Fibroblast of gingiva (primary cell): Measurements from ENCODE around the gene APEH.

Experiments
- DNase-seq: peaks from one replicate; pipeline ENCODE4 v3.0.0-alpha.2; 2011; ENCODE audit warnings: low read depth

Gene APEH

GRCh38 chr3:49714728-49715550 is 40.8 kb downstream of the APEH start:
- no peak for DNase-seq

GRCh38 chr3:49715611-49716121 is 41.5 kb downstream of the APEH start:
- DNase-seq, result no peak

- DNase-seq, result no peak
Measured at GRCh38 chr3:49716169-49716568, 42.0 kb downstream of the APEH start.

GRCh38 chr3:49716691-49717210 is 42.6 kb downstream of the APEH start:
- DNase-seq, result no peak

GRCh38 chr3:49717211-49717958 is 43.2 kb downstream of the APEH start:
- no peak for DNase-seq

- no peak for DNase-seq
Measured at GRCh38 chr3:49717959-49718857, 44.1 kb downstream of the APEH start.

GRCh38 chr3:49718858-49719213 is 44.7 kb downstream of the APEH start:
- DNase-seq, result no peak

- peak; percentile 90 for DNase-seq
Measured at GRCh38 chr3:49719214-49719884, 45.2 kb downstream of the APEH start, which contains the start of gene AMIGO3. TSS of gene AMIGO3 (minus strand) at chr3:49719684. CDS start at chr3:49719465, 219 bp downstream.

- DNase-seq, result no peak
Measured at GRCh38 chr3:49720855-49721595, 46.9 kb downstream of the APEH start.

GRCh38 chr3:49721596-49721895 is 47.4 kb downstream of the APEH start:
- DNase-seq, result no peak

- no peak for DNase-seq
Measured at GRCh38 chr3:49721896-49722781, 48.0 kb downstream of the APEH start.

GRCh38 chr3:49722896-49723295 is 48.7 kb downstream of the APEH start:
- DNase-seq, result no peak

GRCh38 chr3:49723296-49723627 is 49.1 kb downstream of the APEH start:
- no peak for DNase-seq

GRCh38 chr3:49723628-49724551 is 49.7 kb downstream of the APEH start, which contains the start of gene GMPPB:
TSS of gene GMPPB (minus strand) at chr3:49723951. CDS start at chr3:49723726, 225 bp downstream.
- peak; percentile 98 for DNase-seq

GRCh38 chr3:49724586-49724985 is 50.4 kb downstream of the APEH start:
- DNase-seq, result no peak

GRCh38 chr3:49725906-49726681 is 51.9 kb downstream of the APEH start:
- DNase-seq, result no peak

GRCh38 chr3:49727154-49727923 is 53.2 kb downstream of the APEH start:
- DNase-seq, result no peak
